ENCODE results near the gene B3GNT2. TPM values are rescaled to one million over a fixed set of nuclear protein-coding genes. Genes with fewer than 3 reads are reported as not detected.

B3GNT2 gene
- total RNA-seq, 1 experiment from 2014 or later = 12.3 TPM

DNA sequence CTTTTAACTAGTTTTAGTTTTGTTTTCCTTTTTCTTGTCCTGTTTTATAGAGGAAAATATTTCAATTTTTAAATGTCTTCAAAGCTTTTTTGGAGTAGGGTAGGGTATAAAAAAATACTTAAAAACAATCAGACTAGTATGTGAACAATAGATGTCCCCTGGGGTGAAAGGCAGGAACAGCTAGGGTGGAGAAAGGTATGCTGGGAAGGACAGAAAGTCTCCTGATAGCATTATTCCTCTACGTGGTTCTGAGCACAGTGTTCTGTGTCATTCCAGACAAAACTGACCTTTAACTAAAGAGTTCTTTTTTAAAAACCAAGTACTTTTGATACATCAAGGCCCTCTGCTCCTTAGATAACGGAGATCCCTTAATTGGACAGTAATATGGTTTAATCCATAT, 32.1 kb upstream of the B3GNT2 start:
- Mint-ChIP-seq H3K27ac (ENCODE audit: low read depth, unreplicated experiment) (no peak overlapping the region), H3K36me3 (ENCODE audit: insufficient read depth, unreplicated experiment) (no peaks in the 10 kb centered on the region), H3K27me3 (ENCODE audit: insufficient read depth, unreplicated experiment) (no peaks in the 10 kb centered on the region), H3K9me3 (ENCODE audit: unreplicated experiment) (no peaks in the 10 kb centered on the region), H3K4me1 (ENCODE audit: insufficient read depth, unreplicated experiment) (no peaks in the 10 kb centered on the region), H3K4me3 (ENCODE audit: unreplicated experiment) (no peak overlapping the region)
- no peak for DNase-seq (ENCODE audit: unreplicated experiment)
- no TSS peak for BruUV-seq (replicated peaks)
- intact Hi-C loops (cut with micrococcal nuclease) = no loop called here
- TF ChIP-seq, protein P1, sequence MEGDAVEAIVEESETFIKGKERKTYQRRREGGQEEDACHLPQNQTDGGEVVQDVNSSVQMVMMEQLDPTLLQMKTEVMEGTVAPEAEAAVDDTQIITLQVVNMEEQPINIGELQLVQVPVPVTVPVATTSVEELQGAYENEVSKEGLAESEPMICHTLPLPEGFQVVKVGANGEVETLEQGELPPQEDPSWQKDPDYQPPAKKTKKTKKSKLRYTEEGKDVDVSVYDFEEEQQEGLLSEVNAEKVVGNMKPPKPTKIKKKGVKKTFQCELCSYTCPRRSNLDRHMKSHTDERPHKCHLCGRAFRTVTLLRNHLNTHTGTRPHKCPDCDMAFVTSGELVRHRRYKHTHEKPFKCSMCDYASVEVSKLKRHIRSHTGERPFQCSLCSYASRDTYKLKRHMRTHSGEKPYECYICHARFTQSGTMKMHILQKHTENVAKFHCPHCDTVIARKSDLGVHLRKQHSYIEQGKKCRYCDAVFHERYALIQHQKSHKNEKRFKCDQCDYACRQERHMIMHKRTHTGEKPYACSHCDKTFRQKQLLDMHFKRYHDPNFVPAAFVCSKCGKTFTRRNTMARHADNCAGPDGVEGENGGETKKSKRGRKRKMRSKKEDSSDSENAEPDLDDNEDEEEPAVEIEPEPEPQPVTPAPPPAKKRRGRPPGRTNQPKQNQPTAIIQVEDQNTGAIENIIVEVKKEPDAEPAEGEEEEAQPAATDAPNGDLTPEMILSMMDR (IDR thresholded peaks at IDR 0.05; ENCODE audit: unreplicated experiment) = no peak
- ChIA-PET POLR2A (no interaction called here), CTCF (no interaction called here)

DNA sequence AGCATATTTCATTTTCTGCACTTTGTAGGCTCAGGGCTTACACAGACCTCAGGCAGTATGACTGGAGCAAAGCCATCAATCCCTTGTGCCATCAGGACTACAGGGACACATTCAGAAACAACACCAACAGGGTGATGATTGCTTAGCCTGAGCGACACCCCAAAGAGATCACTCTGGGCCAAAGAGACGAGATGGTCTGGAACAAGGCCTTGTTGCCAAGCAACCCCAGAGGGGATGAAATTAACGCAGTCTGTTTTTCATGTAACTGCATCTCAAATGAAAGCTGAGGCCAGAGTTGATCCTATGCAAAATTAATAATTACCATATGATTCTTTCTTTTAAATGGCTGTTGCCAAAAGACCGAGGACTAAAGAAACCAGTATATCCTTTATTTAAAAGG, 20.2 kb upstream of the B3GNT2 start:
- Mint-ChIP-seq H3K9me3 (ENCODE audit: unreplicated experiment) (no peaks in the 10 kb centered on the region), H3K27ac (ENCODE audit: low read depth, unreplicated experiment) (no peak overlapping the region)
- CTCF ChIA-PET = interaction anchor here (0.6 kb wide), 1 partner anchor 138 kb away, joined by 4 read pairs; no protein-coding TSS in a partner anchor

DNA sequence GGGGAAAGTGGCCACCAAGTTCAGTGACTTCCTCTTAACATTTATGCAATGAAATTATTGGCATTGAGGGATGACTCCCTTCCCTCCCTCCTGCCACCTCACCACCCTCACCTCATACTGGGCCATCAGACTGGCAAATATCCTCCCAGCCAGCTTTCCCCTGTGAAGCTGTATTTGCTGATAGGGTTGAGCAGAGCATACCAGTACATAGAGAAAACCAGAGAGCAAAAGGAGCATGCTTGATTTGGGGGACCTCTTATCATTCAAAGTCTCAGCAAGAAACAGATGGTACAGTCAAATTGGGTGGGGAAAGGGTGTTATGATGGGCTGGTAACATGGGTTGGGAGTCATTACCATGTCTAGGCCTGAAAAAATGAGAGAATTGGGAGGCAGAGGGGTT, 19.1 kb upstream of the B3GNT2 start:
- H3K4me1 Mint-ChIP-seq (ENCODE audit: insufficient read depth, unreplicated experiment) = no peaks in the 10 kb centered on the region

More for the DNA sequence above, 20.2 kb upstream of the B3GNT2 start:
- DNase-seq (ENCODE audit: unreplicated experiment) = no peak
- Mint-ChIP-seq H3K4me1 (ENCODE audit: insufficient read depth, unreplicated experiment) (no peaks in the 10 kb centered on the region), H3K4me3 (ENCODE audit: unreplicated experiment) (no peak overlapping the region), H3K27me3 (ENCODE audit: insufficient read depth, unreplicated experiment) (no peaks in the 10 kb centered on the region), H3K36me3 (ENCODE audit: insufficient read depth, unreplicated experiment) (no peaks in the 10 kb centered on the region)
- BruUV-seq (replicated peaks) = no TSS peak
- POLR2A ChIA-PET = no interaction called here
- intact Hi-C loops (cut with micrococcal nuclease) = no loop called here
- TF ChIP-seq, protein P1 (IDR thresholded peaks at IDR 0.05; ENCODE audit: unreplicated experiment) = no peak

DNA sequence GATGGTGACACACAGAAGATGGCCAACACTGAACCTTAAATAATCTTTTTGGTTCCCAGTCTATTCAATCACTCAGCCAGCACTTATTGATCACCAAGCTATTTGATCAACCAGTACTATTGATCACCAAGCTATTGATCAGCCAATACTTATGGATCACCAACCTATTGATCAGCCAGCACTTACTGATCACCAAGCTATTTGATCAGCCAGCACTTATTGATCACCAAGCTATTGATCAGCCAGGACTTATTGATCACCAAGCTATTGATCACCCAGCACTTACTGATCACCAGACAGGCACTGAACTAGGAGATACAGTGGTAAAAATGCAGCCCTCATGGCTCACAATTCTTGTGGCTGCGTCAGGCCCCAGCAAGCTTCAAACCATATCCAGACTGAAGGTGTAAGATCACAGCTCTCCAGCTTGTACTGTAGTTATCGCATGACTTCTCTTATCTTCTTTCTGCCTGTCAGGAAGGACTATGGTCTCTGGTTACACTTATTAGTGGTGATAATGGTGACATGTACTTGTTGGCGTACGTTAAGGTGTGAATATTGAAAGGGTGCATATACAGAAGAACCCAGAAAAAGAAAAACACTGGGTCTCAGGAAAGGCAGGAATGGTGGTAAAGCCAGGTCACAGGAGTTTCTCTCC, 18.4 kb upstream of the B3GNT2 start:
- TF ChIP-seq, protein P1 (IDR thresholded peaks at IDR 0.05; ENCODE audit: unreplicated experiment) = no peak
- no peaks in the 10 kb centered on the region for H3K36me3 Mint-ChIP-seq (ENCODE audit: insufficient read depth, unreplicated experiment)
- BruUV-seq (replicated peaks) = no TSS peak
- H3K4me1 Mint-ChIP-seq (ENCODE audit: insufficient read depth, unreplicated experiment) = no peaks in the 10 kb centered on the region
- no peak overlapping the region for H3K4me3 Mint-ChIP-seq (ENCODE audit: unreplicated experiment)
- ChIA-PET POLR2A (no interaction called here), CTCF (interaction anchor here (0.6 to 0.7 kb wide), 2 partner anchors 21 to 234 kb away, joined by 3 to 4 read pairs; no protein-coding TSS in a partner anchor)
- no peaks in the 10 kb centered on the region for H3K27me3 Mint-ChIP-seq (ENCODE audit: insufficient read depth, unreplicated experiment)
- no peak overlapping the region for H3K27ac Mint-ChIP-seq (ENCODE audit: low read depth, unreplicated experiment)
- DNase-seq (ENCODE audit: unreplicated experiment) = no peak
- intact Hi-C loops (cut with micrococcal nuclease) = no loop called here
- no peaks in the 10 kb centered on the region for H3K9me3 Mint-ChIP-seq (ENCODE audit: unreplicated experiment)

More for the DNA sequence above, 19.1 kb upstream of the B3GNT2 start:
- CTCF ChIA-PET = interaction anchor here (0.6 to 0.7 kb wide), 2 partner anchors 20 to 234 kb away, joined by 3 to 4 read pairs; no protein-coding TSS in a partner anchor
- intact Hi-C loops (cut with micrococcal nuclease) = no loop called here
- no peaks in the 10 kb centered on the region for H3K27me3 Mint-ChIP-seq (ENCODE audit: insufficient read depth, unreplicated experiment)
- no peaks in the 10 kb centered on the region for H3K9me3 Mint-ChIP-seq (ENCODE audit: unreplicated experiment)
- POLR2A ChIA-PET = no interaction called here
- BruUV-seq (replicated peaks) = no TSS peak
- DNase-seq (ENCODE audit: unreplicated experiment) = no peak
- H3K36me3 Mint-ChIP-seq (ENCODE audit: insufficient read depth, unreplicated experiment) = no peaks in the 10 kb centered on the region
- no peak overlapping the region for H3K4me3 Mint-ChIP-seq (ENCODE audit: unreplicated experiment)
- TF ChIP-seq, protein P1 (IDR thresholded peaks at IDR 0.05; ENCODE audit: unreplicated experiment) = no peak
- no peak overlapping the region for H3K27ac Mint-ChIP-seq (ENCODE audit: low read depth, unreplicated experiment)

Measured in MCF 10A (cell line).